ENCODE data around the gene KIF1A.

KIF1A gene

GRCh38 chr2:240819858-240820606 is at the start of gene KIF1A:
KIF1A (minus strand) TSS chr2:240820219; CDS start chr2:240797752, 22,467 bp downstream.
- no peak for DNase-seq (ENCODE audit: low spot score)

GRCh38 chr2:240869109-240869955 is 49.3 kb upstream of the KIF1A start:
- no peak for DNase-seq (ENCODE audit: low spot score)

- DNase-seq (ENCODE audit: low spot score), result no peak
Observed at GRCh38 chr2:240868286-240869108, 48.5 kb upstream of the KIF1A start, which contains the start of gene AGXT. AGXT (plus strand) TSS chr2:240868824; CDS start chr2:240868866, 42 bp downstream.

GRCh38 chr2:240865391-240865790 is 45.4 kb upstream of the KIF1A start:
- DNase-seq (ENCODE audit: low spot score), result no peak

- no peak for DNase-seq (ENCODE audit: low spot score)
Observed at GRCh38 chr2:240864475-240864874, 44.5 kb upstream of the KIF1A start.

GRCh38 chr2:240861547-240861946 is 41.5 kb upstream of the KIF1A start:
- DNase-seq (ENCODE audit: low spot score), result no peak

GRCh38 chr2:240858871-240859270 is 38.9 kb upstream of the KIF1A start:
- DNase-seq (ENCODE audit: low spot score), result no peak

GRCh38 chr2:240858321-240858720 is 38.3 kb upstream of the KIF1A start:
- DNase-seq (ENCODE audit: low spot score), result no peak

GRCh38 chr2:240857039-240858008 is 37.3 kb upstream of the KIF1A start:
- no peak for DNase-seq (ENCODE audit: low spot score)

- no peak for DNase-seq (ENCODE audit: low spot score)
Observed at GRCh38 chr2:240856151-240856980, 36.3 kb upstream of the KIF1A start.

GRCh38 chr2:240855670-240856069 is 35.7 kb upstream of the KIF1A start:
- no peak for DNase-seq (ENCODE audit: low spot score)

GRCh38 chr2:240852671-240853314 is 32.8 kb upstream of the KIF1A start:
- DNase-seq (ENCODE audit: low spot score), result no peak

GRCh38 chr2:240851078-240851991 is 31.3 kb upstream of the KIF1A start:
- peak; percentile 79 for DNase-seq (ENCODE audit: low spot score)

- no peak for DNase-seq (ENCODE audit: low spot score)
Observed at GRCh38 chr2:240850756-240851077, 30.7 kb upstream of the KIF1A start.

- DNase-seq (ENCODE audit: low spot score), result no peak
Observed at GRCh38 chr2:240850026-240850425, 30.0 kb upstream of the KIF1A start.

- DNase-seq (ENCODE audit: low spot score), result no peak
Observed at GRCh38 chr2:240848900-240849680, 29.1 kb upstream of the KIF1A start.

- DNase-seq (ENCODE audit: low spot score), result no peak
Observed at GRCh38 chr2:240847817-240848216, 27.8 kb upstream of the KIF1A start.

Measured in activated CD4-positive, alpha-beta T cell treated with anti-CD3 and anti-CD28 coated beads, Interleukin-2, Interleukin-4, amounts not matched to agents 100 ng/mL and 50 ng/mL, durations not matched to agents 16 hours and 8 hours (primary cell).